KMS-11 (cell line): ENCODE measurements around the gene INPP5D.

Source experiments
- H2AFZ ChIP-seq: fragments of 200-600 bp; sonication (generic); 2 replicates; pipeline ENCODE4 v1.6.1; 2016; ENCODE audit warnings: antibody characterized with exemption, mixed run types, low read depth
- H3K27ac ChIP-seq: fragments of 200-600 bp; sonication (generic); 2 replicates; pipeline ENCODE4 v1.6.1; 2016; ENCODE audit warnings: mild to moderate bottlenecking, mixed run types
- H3K27me3 ChIP-seq: fragments of 200-600 bp; sonication (generic); 2 replicates; pipeline ENCODE4 v1.6.1; 2017; ENCODE audit warnings: mild to moderate bottlenecking, low read depth, mixed run types, moderate library complexity; ENCODE audit not compliant: insufficient read depth
- H3K36me3 ChIP-seq: fragments of 200-600 bp; sonication (generic); 2 replicates; pipeline ENCODE4 v1.6.1; 2017; ENCODE audit warnings: mild to moderate bottlenecking, mixed run types; ENCODE audit not compliant: insufficient read depth
- H3K4me1 ChIP-seq: fragments of 200-600 bp; sonication (generic); 2 replicates; pipeline ENCODE4 v1.6.1; 2016; ENCODE audit warnings: mild to moderate bottlenecking, low read depth, mixed run types; ENCODE audit not compliant: poor library complexity, severe bottlenecking
- H3K4me2 ChIP-seq: fragments of 200-600 bp; sonication (generic); 2 replicates; pipeline ENCODE4 v1.7.0; 2016; ENCODE audit warnings: mild to moderate bottlenecking, mixed run types
- H3K4me3 ChIP-seq: fragments of 200-600 bp; sonication (generic); IDR thresholded peaks from 2 replicates; pipeline ENCODE4 v1.6.1; 2017; ENCODE audit warnings: low read depth, low read length, mixed read lengths; ENCODE audit not compliant: insufficient read depth
- H3K79me2 ChIP-seq: fragments of 200-600 bp; sonication (generic); 2 replicates; pipeline ENCODE4 v1.6.1; 2016; ENCODE audit warnings: low read depth, mixed run types; ENCODE audit not compliant: insufficient read depth
- H3K9ac ChIP-seq: fragments of 200-600 bp; sonication (generic); 2 replicates; pipeline ENCODE4 v1.6.1; 2016; ENCODE audit warnings: mild to moderate bottlenecking, mixed run types
- H4K20me1 ChIP-seq: fragments of 200-600 bp; sonication (generic); 2 replicates; pipeline ENCODE4 v1.6.1; 2016; ENCODE audit warnings: mild to moderate bottlenecking, mixed run types; ENCODE audit not compliant: insufficient read depth
- CTCF ChIP-seq: fragments of 200-600 bp; sonication (generic); conservative IDR thresholded peaks from 2 replicates; pipeline ENCODE4 v1.6.1; 2017; ENCODE audit warnings: low read depth, mild to moderate bottlenecking, antibody characterized with exemption, low read length, moderate library complexity, mixed read lengths

INPP5D gene

GRCh38 chr2:233124421-233125080 lies 64.4 kb downstream of the INPP5D start:
- Histone ChIP-seq H3K4me2 (no peak overlapping the region), H3K27me3 (no peaks in the 10 kb centered on the region), H3K36me3 (no peaks in the 10 kb centered on the region), H3K4me1 (no peaks in the 10 kb centered on the region), H3K4me3 (no peak overlapping the region), H3K9ac (no peak overlapping the region), H3K27ac (no peak overlapping the region), H3K79me2 (no peaks in the 10 kb centered on the region), H2AFZ (no peak overlapping the region), H4K20me1 (no peaks in the 10 kb centered on the region)
- TF ChIP-seq CTCF = no peak

GRCh38 chr2:233125455-233126065 lies 65.4 kb downstream of the INPP5D start:
- Histone ChIP-seq H3K27me3 (no peaks in the 10 kb centered on the region), H3K36me3 (no peaks in the 10 kb centered on the region), H3K79me2 (no peaks in the 10 kb centered on the region), H3K4me1 (no peaks in the 10 kb centered on the region), H4K20me1 (no peaks in the 10 kb centered on the region), H3K4me2 (no peak overlapping the region), H3K9ac (no peak overlapping the region), H3K4me3 (no peak overlapping the region), H2AFZ (no peak overlapping the region), H3K27ac (no peak overlapping the region)
- TF ChIP-seq CTCF = no peak

GRCh38 chr2:233129351-233129978 lies 69.3 kb downstream of the INPP5D start:
- 0 out of 2 replicates have a peak, but pooled peaks have one; percentile 18 for TF ChIP-seq CTCF
- no peak overlapping the region for H3K4me2 ChIP-seq
- no peaks in the 10 kb centered on the region for H3K36me3 ChIP-seq
- H2AFZ ChIP-seq = no peak overlapping the region
- H3K4me1 ChIP-seq = no peaks in the 10 kb centered on the region
- H4K20me1 ChIP-seq = no peaks in the 10 kb centered on the region
- H3K9ac ChIP-seq = no peak overlapping the region
- no peak overlapping the region for H3K4me3 ChIP-seq
- no peaks in the 10 kb centered on the region for H3K79me2 ChIP-seq
- no peaks in the 10 kb centered on the region for H3K27me3 ChIP-seq
- no peak overlapping the region for H3K27ac ChIP-seq

DNA sequence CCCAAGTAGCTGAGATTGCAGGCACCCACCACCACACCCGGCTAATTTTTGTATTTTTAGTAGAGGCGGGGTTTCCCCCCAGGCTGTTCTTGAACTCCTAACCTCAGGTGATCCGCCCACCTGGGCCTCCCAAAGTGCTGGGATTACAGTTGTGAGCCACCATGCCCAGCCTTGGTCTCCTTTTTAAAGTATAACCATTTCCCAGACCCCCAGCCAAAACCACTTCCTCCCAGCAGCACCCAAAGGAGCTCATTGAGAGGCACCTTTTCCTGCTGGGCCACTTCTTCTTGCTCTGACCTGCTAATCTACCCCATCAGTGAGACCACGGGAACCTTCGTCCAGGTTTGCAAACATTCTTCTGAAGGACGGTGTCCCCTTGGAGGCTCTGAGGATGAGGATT lies 69.9 kb downstream of the INPP5D start:
- H2AFZ ChIP-seq = no peak overlapping the region
- H3K27me3 ChIP-seq = no peaks in the 10 kb centered on the region
- no peak overlapping the region for H3K9ac ChIP-seq
- no peaks in the 10 kb centered on the region for H4K20me1 ChIP-seq
- no peaks in the 10 kb centered on the region for H3K79me2 ChIP-seq
- no peaks in the 10 kb centered on the region for H3K4me1 ChIP-seq
- no peak overlapping the region for H3K27ac ChIP-seq
- H3K4me2 ChIP-seq = no peak overlapping the region
- no peak overlapping the region for H3K4me3 ChIP-seq
- H3K36me3 ChIP-seq = no peaks in the 10 kb centered on the region
- TF ChIP-seq CTCF = no peak
